SK-N-SH treated with all-trans-retinoic acid at 6 μM for 48 hours (cell line): ENCODE measurements around the gene APOL6.

Experiments used
- BACH2 ChIP-seq: fragments of 250-450 bp; sonication (Bioruptor Pico); IDR thresholded peaks from 2 replicates; pipeline ENCODE4 v1.9.0; 2021; ENCODE audit warnings: mild to moderate bottlenecking, borderline replicate concordance
- GLIS3 ChIP-seq: fragments of 250-450 bp; sonication (Bioruptor Pico); IDR thresholded peaks from 2 replicates; pipeline ENCODE4 v1.5.0; 2020; ENCODE audit warnings: mild to moderate bottlenecking, moderate library complexity
- PATZ1 ChIP-seq: fragments of 250-450 bp; sonication (Bioruptor Pico); IDR thresholded peaks from 2 replicates; pipeline ENCODE4 v1.8.0; 2020; ENCODE audit warnings: mild to moderate bottlenecking, moderate library complexity, borderline replicate concordance
- TCF4 ChIP-seq: fragments of 250-450 bp; sonication (Bioruptor Pico); IDR thresholded peaks from 2 replicates; pipeline ENCODE4 v1.8.0; 2021; ENCODE audit warnings: mild to moderate bottlenecking, moderate library complexity, borderline replicate concordance
- ZC3H10 ChIP-seq: fragments of 250-450 bp; sonication (Bioruptor Pico); IDR thresholded peaks from 2 replicates; pipeline ENCODE4 v1.5.1; 2021; ENCODE audit warnings: mild to moderate bottlenecking, moderate library complexity
- ZFP3 ChIP-seq: fragments of 250-450 bp; sonication (Bioruptor Pico); IDR thresholded peaks from 2 replicates; pipeline ENCODE4 v1.5.0; 2020; ENCODE audit warnings: mild to moderate bottlenecking, moderate library complexity
- ZFP30 ChIP-seq: fragments of 450-650 bp; formaldehyde crosslinking; IDR thresholded peaks from 2 replicates; pipeline ENCODE4 v1.5.0; 2022; ENCODE audit warnings: mild to moderate bottlenecking, moderate library complexity

- no peak for TF ChIP-seq ZFP3 (CRISPR knock-in tag)
- no peak for TF ChIP-seq GLIS3
- no peak for TF ChIP-seq PATZ1 (CRISPR knock-in tag)
- TF ChIP-seq BACH2 (CRISPR knock-in tag) = no peak
- no peak for TF ChIP-seq ZFP30
- TF ChIP-seq TCF4 (CRISPR knock-in tag) = peak; percentile 80; the same call in 1 of the 2 replicates
- no peak for TF ChIP-seq ZC3H10
These were observed 9.8 kb upstream of the APOL6 start for GRCh38 chr22:35638410-35638809.
